HUES64 (cell line): ENCODE results near the gene RBM39.
"Not testable (repeated sequence)": the region's sequence is repeated elsewhere in the genome, so short reads cannot be mapped to it uniquely, and the experiment has no call there.

ENCODE experiments used
- H3K27ac ChIP-seq: 2 replicates; pipeline ENCODE4 v1.7.0; 2013; ENCODE audit warnings: low read depth, low read length, inconsistent platforms
- H3K27me3 ChIP-seq: 2 replicates; pipeline ENCODE4 v1.6.1; 2013; ENCODE audit warnings: mild to moderate bottlenecking, low read length; ENCODE audit not compliant: insufficient read depth
- H3K36me3 ChIP-seq: 2 replicates; pipeline ENCODE4 v1.6.1; 2013; ENCODE audit warnings: mild to moderate bottlenecking, low read length; ENCODE audit not compliant: insufficient read depth
- H3K4me1 ChIP-seq: 2 replicates; pipeline ENCODE4 v1.6.1; 2013; ENCODE audit warnings: mild to moderate bottlenecking, low read length, moderate library complexity; ENCODE audit not compliant: insufficient read depth
- H3K4me3 ChIP-seq: 2 replicates; pipeline ENCODE4 v1.5.1; 2013; ENCODE audit warnings: mild to moderate bottlenecking, low read length, moderate library complexity
- H3K9ac ChIP-seq: 2 replicates; pipeline ENCODE4 v1.6.1; 2013; ENCODE audit warnings: mild to moderate bottlenecking, low read depth, low read length
- H3K9me3 ChIP-seq: 2 replicates; pipeline ENCODE4 v1.6.1; 2013; ENCODE audit warnings: low read depth, low read length; ENCODE audit not compliant: insufficient read depth
- WGBS: fragments of 150-250, 120-280 bp; methylation state at CpG from one replicate; pipeline ENCODE4 v1.1.7; 2013; ENCODE audit warnings: missing lambda C conversion rate; 5-methylcytosine and 5-hydroxymethylcytosine counted together

Gene RBM39

GRCh38 chr20:35713120-35713519 lies 28.9 kb downstream of the RBM39 start:
- WGBS, result 96% methylated on average over 9 of the region's 9 CpGs
- H3K27me3 ChIP-seq, H3K9ac ChIP-seq, H3K4me3 ChIP-seq, H3K4me1 ChIP-seq, H3K9me3 ChIP-seq, H3K27ac ChIP-seq: not testable (repeated sequence)
- H3K36me3 ChIP-seq, result peaks cover 100% of the 10 kb centered on the region

GRCh38 chr20:35711588-35712209 lies 30.4 kb downstream of the RBM39 start:
- Histone ChIP-seq H3K27ac (no peak overlapping the region), H3K9me3 (no peaks in the 10 kb centered on the region), H3K4me3 (no peak overlapping the region), H3K27me3 (no peaks in the 10 kb centered on the region), H3K4me1 (no peaks in the 10 kb centered on the region), H3K9ac (no peak overlapping the region), H3K36me3 (peaks cover 100% of the 10 kb centered on the region)
- 99% methylated on average over 6 of the region's 6 CpGs for WGBS

GRCh38 chr20:35710884-35711587 lies 31.0 kb downstream of the RBM39 start:
- Histone ChIP-seq H3K36me3 (peaks cover 100% of the 10 kb centered on the region), H3K4me1 (no peaks in the 10 kb centered on the region), H3K27ac (no peak overlapping the region), H3K9me3 (no peaks in the 10 kb centered on the region), H3K4me3 (no peak overlapping the region), H3K9ac (no peak overlapping the region), H3K27me3 (no peaks in the 10 kb centered on the region)
- WGBS, result 90% methylated on average over 2 of the region's 6 CpGs

- no peak overlapping the region for H3K4me3 ChIP-seq
- H3K27me3 ChIP-seq, result no peaks in the 10 kb centered on the region
- H3K4me1 ChIP-seq, result no peaks in the 10 kb centered on the region
- no peak overlapping the region for H3K9ac ChIP-seq
- peaks cover 100% of the 10 kb centered on the region for H3K36me3 ChIP-seq
- no peak overlapping the region for H3K27ac ChIP-seq
- H3K9me3 ChIP-seq, result no peaks in the 10 kb centered on the region
Measured at GRCh38 chr20:35710039-35710438, 32.0 kb downstream of the RBM39 start.

- Histone ChIP-seq H3K9me3 (no peaks in the 10 kb centered on the region), H3K9ac (no peak overlapping the region), H3K36me3 (peaks cover 100% of the 10 kb centered on the region), H3K27ac (peak overlapping the region; percentile 34; the same call in 1 of the 2 replicates), H3K4me1 (no peaks in the 10 kb centered on the region), H3K4me3 (no peak overlapping the region), H3K27me3 (no peaks in the 10 kb centered on the region)
- no CpG with 5 or more reads among the region's 1 CpG for WGBS
Measured at GRCh38 chr20:35709259-35709658, 32.8 kb downstream of the RBM39 start.

- peaks cover 100% of the 10 kb centered on the region for H3K36me3 ChIP-seq
- H3K27me3 ChIP-seq, result no peaks in the 10 kb centered on the region
- H3K9ac ChIP-seq, result no peak overlapping the region
- H3K9me3 ChIP-seq, result no peaks in the 10 kb centered on the region
- no peak overlapping the region for H3K4me3 ChIP-seq
- WGBS, result 97% methylated on average over 1 of the region's 1 CpG
- H3K4me1 ChIP-seq, result no peaks in the 10 kb centered on the region
- H3K27ac ChIP-seq, result no peak overlapping the region; the same call in 1 of the 2 replicates
Measured at GRCh38 chr20:35708502-35708901, 33.6 kb downstream of the RBM39 start.

GRCh38 chr20:35706591-35707529 lies 35.2 kb downstream of the RBM39 start:
- H3K4me1 ChIP-seq, H3K9ac ChIP-seq, H3K27ac ChIP-seq, H3K27me3 ChIP-seq, H3K9me3 ChIP-seq, H3K4me3 ChIP-seq: not testable (repeated sequence)
- H3K36me3 ChIP-seq, result peaks cover 100% of the 10 kb centered on the region
- WGBS, result 95% methylated on average over 14 of the region's 17 CpGs

- H3K9ac ChIP-seq, H3K27me3 ChIP-seq, H3K9me3 ChIP-seq, H3K4me1 ChIP-seq, H3K4me3 ChIP-seq, H3K27ac ChIP-seq: not testable (repeated sequence)
- 96% methylated on average over 11 of the region's 11 CpGs for WGBS
- peaks cover 96% of the 10 kb centered on the region for H3K36me3 ChIP-seq
Measured at GRCh38 chr20:35705894-35706293, 36.2 kb downstream of the RBM39 start.

- H3K27ac ChIP-seq, result no peak overlapping the region
- H3K36me3 ChIP-seq, result peaks cover 85% of the 10 kb centered on the region
- no peaks in the 10 kb centered on the region for H3K9me3 ChIP-seq
- H3K4me1 ChIP-seq, result peaks cover 4% of the 10 kb centered on the region; the same call in 1 of the 2 replicates
- no peaks in the 10 kb centered on the region for H3K27me3 ChIP-seq
- WGBS, result over 99% methylated on average over 5 of the region's 5 CpGs
- no peak overlapping the region for H3K4me3 ChIP-seq
- H3K9ac ChIP-seq, result no peak overlapping the region
Measured at GRCh38 chr20:35704514-35705261, 37.4 kb downstream of the RBM39 start.

- Histone ChIP-seq H3K9me3 (no peaks in the 10 kb centered on the region), H3K27me3 (no peaks in the 10 kb centered on the region), H3K4me3 (no peak overlapping the region), H3K9ac (no peak overlapping the region), H3K36me3 (peaks cover 69% of the 10 kb centered on the region), H3K4me1 (peaks cover 6% of the 10 kb centered on the region; the same call in 1 of the 2 replicates), H3K27ac (no peak overlapping the region; the same call in 1 of the 2 replicates)
- WGBS, result 94% methylated on average over 4 of the region's 4 CpGs
Measured at GRCh38 chr20:35702824-35703695, 39.0 kb downstream of the RBM39 start.
